Stimulated activated CD4-positive, alpha-beta T cell treated with anti-CD3 and anti-CD28 coated beads, Interleukin-15, amount 100 ng/mL, for 1 hour (primary cell): ENCODE results near the gene SIPA1L3.

ENCODE experiments used
- DNase-seq, 2 donors: peaks; one replicate each; pipeline ENCODE4 v3.0.0-alpha.2; 2020; ENCODE audit warnings: low read depth in 1 of 2, low spot score in 1 of 2

Gene SIPA1L3

GRCh38 chr19:37975596-37976515, 68.8 kb downstream of the SIPA1L3 start:
- no peak for DNase-seq

DNA sequence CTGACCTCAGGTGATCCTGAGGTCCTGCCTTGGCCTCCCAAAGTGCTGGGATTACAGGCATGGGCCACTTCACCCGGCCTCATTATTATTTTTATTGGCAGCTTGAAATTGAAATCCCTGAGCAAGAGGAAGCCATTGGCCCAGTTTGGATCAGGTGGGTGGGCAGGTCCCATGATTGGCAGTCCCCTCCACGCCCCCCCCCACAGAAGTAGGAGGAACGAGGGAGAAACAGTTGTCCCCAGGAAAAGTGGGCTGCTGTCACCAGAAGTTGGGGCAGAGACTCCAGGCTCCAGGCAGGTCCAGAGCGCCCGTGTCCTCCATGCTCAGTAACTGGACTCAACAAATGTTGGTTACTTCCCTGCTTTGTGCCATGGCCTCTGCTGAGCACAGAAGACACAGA, 70.4 kb downstream of the SIPA1L3 start:
- no peak for DNase-seq

- no peak for DNase-seq
Observed at GRCh38 chr19:37977992-37978391, 71.0 kb downstream of the SIPA1L3 start.

GRCh38 chr19:37979547-37980082, 72.6 kb downstream of the SIPA1L3 start:
- DNase-seq, result no peak

GRCh38 chr19:37980419-37981170, 73.6 kb downstream of the SIPA1L3 start:
- DNase-seq, result no peak

DNA sequence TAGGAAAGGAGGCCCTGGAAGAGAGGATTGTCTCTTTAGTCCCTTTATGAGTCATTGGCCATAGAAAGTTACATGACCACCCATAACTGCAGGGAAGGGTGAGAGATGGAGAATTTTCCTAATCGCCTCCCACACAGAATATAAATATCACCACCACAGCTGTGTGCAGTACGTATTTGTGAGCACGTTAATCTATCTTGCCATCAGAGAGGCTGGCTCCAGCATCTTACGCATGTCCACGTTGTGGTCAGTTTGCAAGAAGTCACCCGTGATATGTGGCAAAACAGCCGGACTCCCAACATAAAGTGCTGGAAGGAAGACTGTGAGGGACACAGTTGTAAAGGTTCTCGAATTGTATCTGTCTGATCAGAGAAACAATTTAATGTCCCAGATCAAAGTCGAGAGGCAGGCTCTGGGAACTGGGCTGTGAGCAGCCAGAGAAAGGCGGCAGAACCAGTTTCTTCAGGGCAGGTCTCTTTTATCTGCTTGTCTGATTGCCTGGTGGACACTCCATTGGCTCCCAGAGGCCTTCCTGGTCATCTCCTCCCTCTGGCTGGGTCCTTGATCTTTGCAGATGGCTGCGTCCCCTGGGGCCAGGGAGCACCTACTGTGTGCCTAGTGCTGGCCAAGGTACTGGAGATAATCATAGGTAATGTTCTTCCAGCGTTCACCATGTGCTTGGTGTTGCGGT, 74.9 kb downstream of the SIPA1L3 start:
- no peak for DNase-seq

DNA sequence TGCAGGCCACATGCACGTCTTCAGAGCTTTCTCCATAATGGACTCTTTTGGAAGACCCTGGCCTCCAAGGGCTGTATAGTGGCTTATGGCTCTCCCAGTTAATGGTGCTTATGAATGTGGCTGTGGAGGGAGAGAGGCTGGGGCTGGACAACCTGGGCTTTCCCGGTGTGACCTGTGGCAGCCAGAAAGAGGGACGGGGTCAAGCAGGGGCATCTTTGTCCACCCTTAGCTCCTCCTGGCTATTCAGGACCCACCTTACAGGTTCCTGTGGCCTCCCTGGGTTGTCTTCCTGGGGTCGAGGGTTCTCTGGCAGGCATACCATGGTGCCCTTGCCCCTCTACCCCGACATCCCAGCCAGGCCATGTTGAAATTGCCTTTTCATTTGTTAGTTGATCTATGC, 75.6 kb downstream of the SIPA1L3 start:
- DNase-seq, result no peak

DNA sequence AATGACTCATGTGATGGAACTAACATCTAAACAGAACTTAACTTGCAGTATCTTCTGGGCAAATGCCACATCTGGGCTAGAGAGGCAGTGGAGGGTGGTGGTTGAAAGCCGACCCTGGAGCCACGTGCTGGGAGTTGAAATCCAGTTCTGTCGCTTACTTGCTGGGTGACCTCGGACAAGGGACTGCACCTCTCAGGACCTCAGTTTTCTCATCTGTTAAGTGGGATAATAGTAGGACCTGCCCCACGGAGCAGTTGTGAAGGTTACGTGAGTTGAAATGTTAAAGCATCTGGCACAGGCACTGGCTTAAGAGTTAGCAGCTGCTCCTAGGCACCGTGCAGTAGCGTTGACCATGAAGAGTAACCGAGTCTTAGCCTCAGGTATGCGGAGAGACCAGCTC, 76.1 kb downstream of the SIPA1L3 start:
- DNase-seq, result no peak

DNA sequence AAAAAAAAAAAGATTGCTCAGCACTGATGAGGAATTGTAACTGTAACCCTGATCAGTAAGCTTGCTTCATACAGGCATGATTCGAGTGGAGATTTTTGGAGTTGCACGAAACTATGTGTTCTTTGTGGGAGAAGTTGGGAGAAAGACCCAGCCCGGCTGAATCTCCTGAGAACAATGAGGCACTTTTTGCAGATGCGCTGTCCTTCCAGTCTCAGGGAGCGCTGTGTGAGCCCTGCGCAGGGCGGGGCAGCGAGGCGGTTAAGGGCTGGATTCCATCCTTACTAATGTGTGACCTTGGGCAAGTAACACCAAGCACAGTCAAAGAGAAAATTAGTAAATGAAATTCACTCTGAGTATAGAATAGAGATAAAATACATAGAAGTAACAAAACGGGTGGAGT, 76.9 kb downstream of the SIPA1L3 start:
- DNase-seq, result no peak

DNA sequence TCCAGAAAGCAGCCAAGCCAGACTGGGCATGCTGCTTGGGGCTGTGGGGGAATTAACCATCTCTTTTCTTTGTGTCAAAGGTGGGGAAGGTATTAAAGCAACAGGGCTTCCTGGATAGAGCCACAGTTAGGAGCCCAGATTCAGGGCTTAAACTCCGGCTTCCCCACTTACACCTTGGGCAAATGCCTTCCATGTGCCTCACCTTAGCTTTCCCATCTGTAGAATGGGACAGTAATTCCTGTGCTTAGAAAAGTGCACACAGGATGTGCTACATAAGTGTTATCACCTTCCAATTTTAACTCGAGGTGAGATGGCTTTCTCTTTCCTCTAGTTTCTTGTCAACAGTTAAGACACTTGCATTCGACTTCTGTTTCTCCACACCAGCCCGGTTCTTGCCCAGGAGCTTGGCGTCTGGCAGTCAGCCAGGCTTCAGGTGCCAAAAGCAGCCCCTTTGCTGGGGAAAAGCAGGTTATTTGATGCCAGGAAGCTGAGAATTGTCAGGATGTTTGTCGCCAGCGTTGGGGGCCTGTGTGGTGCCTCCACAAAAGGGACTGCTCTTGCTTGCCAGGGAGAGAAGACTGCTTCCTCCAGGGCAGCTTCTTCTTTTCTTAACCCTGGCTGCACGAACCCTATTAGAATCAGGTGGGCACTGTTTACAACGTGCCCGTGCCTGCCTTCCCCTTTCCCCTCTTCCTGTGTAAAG, 79.2 kb downstream of the SIPA1L3 start:
- DNase-seq, result no peak

- no peak for DNase-seq
Observed at GRCh38 chr19:37987356-37988332, 80.6 kb downstream of the SIPA1L3 start.

DNA sequence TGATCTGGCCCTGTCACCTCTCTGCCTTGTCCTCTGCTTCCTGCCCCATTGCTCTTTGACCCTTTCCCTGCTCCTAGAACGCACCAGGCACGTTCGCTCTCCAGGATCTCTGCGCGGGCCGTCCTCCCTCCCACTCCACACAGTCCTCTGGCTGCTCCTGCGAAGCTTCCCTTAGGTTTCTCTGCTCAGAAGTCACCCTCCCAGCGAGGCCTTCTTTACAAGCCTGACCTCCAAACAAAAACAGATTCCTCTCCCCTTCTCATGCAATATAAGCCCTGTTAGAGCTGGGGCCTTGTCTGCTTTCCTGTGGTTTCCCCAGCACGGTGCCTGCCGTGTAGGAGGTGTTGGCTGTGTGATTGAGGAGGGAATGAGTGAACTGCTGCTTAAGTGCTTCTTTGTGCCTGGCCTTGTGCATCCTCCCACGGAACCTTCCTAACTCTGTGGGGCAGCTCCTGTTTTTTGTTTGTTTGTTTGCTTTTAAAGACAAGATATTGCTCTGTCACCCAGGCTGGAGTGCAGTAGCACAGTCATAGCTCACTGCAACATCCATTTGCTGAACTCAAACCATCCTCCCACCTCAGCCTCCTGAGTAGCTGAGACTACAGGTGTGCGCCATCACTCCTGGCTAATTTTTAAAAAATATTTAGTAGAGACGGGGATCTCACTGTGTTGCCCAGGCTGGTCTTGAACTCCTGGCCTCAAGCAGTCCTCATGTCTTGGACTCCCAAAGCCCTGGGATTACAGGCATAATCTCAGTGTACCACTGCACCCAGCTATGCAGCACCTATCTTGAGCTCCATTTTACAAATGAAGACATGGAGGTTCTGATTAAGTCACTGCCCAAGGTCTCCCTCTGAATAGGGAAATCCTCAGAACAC, 82.0 kb downstream of the SIPA1L3 start:
- DNase-seq, result no peak

- no peak for DNase-seq
Observed at GRCh38 chr19:37989855-37990254, 82.8 kb downstream of the SIPA1L3 start.

DNA sequence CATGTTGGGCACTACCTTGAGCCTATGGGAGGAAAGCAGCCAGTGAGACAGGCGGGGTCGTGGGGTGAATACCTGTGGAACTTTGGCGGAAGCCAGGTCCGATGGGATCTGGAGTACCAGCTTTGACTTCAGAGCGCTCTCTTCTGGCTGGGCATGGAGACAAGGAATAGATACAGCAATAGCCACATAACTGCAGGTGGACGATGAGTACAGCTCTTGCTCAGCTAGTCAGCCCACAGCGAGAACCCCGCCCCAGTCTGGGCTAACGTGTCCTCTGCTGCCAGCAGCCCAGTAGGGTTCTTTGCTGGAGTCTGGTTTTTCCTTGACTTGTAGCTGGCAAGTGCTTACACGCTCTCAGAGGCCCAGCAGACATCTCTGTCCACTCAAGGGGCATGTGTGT, 83.4 kb downstream of the SIPA1L3 start:
- DNase-seq, result no peak

DNA sequence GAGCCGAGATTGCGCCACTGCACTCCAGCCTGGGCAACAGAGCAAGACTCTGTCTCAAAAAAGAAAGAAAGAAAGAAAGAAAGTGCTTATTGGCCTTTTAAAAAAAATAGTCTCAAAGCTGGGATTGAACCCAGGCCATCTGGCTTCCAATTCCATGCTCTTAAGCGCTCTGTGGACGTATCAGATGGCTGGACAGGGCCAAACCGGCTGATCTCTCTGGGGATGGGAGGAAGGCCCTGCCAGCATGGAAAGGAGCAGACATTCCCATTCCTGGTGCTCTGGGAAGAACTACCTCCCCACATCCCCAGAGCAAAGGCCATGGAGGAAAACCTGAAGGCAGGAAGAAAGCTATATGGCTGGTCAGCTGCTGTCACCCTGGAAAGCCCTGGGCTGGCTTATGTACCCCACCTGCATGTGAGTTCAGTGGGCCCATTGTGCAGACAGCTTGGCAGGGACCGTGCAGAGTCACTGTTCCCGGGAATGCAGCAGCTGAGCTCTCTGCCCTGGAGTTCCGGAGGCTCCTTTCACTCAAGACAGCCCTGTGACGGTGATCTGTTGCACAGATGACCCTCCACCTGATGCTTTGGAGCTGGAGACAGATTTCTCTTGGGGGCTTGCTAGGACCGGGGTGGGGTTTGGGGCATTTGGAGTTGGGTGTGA, 84.3 kb downstream of the SIPA1L3 start:
- DNase-seq, result no peak

DNA sequence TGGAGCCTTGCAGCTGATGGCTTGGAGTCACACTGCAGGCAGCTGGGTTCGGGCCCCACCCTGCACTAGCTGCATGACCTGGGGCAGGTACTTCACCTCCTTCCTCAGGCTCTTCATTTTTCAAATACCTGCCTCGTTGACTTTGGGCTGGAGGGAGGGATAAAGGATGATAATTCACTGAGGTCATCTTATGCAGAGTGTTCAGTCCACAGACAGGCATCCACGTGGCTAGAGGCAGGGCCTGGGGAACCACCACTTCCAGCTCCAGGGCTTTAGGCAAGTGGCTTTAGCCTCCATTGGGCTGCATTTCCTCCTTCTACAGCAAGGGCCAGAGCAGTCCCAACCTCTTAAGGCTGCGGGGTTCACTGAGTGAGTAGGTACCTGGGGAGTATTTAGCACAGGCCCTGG, 84.8 kb downstream of the SIPA1L3 start:
- no peak for DNase-seq

GRCh38 chr19:37992761-37993160, 85.8 kb downstream of the SIPA1L3 start:
- no peak for DNase-seq

GRCh38 chr19:37994823-37995130, 87.8 kb downstream of the SIPA1L3 start:
- no peak for DNase-seq
